Urinary bladder (tissue), 4 donors: Measurements from ENCODE around the gene CHD9NB. TPM values are rescaled to one million over a fixed set of nuclear protein-coding genes. Genes with fewer than 3 reads are reported as not detected.
A peak's percentile ranks its signal among the peaks of the same experiment; 100 is the strongest.
"Not testable (repeated sequence)": the region's sequence is repeated elsewhere in the genome, so short reads cannot be mapped to it uniquely, and the experiment has no call there.

ENCODE experiments used
- DNase-seq: peaks from one replicate; pipeline ENCODE4 v3.0.0-alpha.2; 2015; ENCODE audit errors: extremely low spot score
- H3K27ac ChIP-seq: one replicate; pipeline ENCODE4 v1.5.1; 2013; ENCODE audit warnings: low read depth, mild to moderate bottlenecking, moderate library complexity
- H3K36me3 ChIP-seq: one replicate; pipeline ENCODE4 v1.6.1; 2013; ENCODE audit warnings: mild to moderate bottlenecking, moderate library complexity; ENCODE audit not compliant: insufficient read depth
- H3K4me1 ChIP-seq: one replicate; pipeline ENCODE4 v1.6.1; 2013; ENCODE audit warnings: mild to moderate bottlenecking, moderate library complexity; ENCODE audit not compliant: insufficient read depth
- H3K4me3 ChIP-seq: one replicate; pipeline ENCODE4 v1.5.1; 2013; ENCODE audit warnings: low read depth, low read length
- WGBS: extraction: QIAGEN DNeasy Blood & Tissue Kit; methylation state at CpG from one replicate; pipeline ENCODE4 v1.1.7; 2013; 5-methylcytosine and 5-hydroxymethylcytosine counted together
- polyA plus RNA-seq: library from polyadenylated mRNA; stranded (reverse); fragments of 200-250 nt; gene quantifications from one replicate; pipeline ENCODE4 v1.2.3, GENCODE V29; 2013
- total RNA-seq: library from RNA; depleted of rRNA; stranded (reverse); fragments of >200 nt; gene quantifications from one replicate; pipeline ENCODE4 v1.2.3, GENCODE V29; 2014
- donor health status: healthy with polysubstance abuse.
- donor health status: healthy.

Gene CHD9NB
- total and polyA plus RNA-seq, 2 donors, result 1.4 to 3.4 TPM

- H3K27ac ChIP-seq, result no peak overlapping the region
- no peaks in the 10 kb centered on the region for H3K4me1 ChIP-seq
- WGBS, result 83% methylated on average over 2 of the region's 2 CpGs
- DNase-seq, result no peak
- no peak overlapping the region for H3K4me3 ChIP-seq
- no peaks in the 10 kb centered on the region for H3K36me3 ChIP-seq
These were observed 25.6 kb upstream of the CHD9NB start for GRCh38 chr16:53078247-53078646.

DNA sequence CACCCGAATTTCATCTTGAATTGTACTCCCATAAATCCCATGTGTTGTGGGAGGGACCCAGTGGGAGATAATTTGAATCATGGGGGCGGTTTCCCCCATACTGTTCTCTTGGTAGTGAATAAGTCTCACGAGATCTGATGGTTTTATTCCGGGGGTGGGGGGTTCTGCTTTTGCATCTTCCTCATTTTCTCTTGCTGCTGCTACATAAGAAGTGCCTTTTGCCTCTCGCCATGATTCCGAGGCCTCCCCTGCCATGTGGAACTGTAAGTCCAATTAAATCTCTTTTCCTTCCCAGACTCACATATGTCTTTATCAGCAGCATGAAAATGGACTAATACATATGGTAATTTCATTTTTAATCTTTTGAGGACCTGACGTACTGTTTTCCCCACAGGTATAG lies 22.8 kb upstream of the CHD9NB start:
- 93% methylated on average over 7 of the region's 7 CpGs for WGBS
- DNase-seq, H3K27ac ChIP-seq, H3K4me3 ChIP-seq, H3K36me3 ChIP-seq, H3K4me1 ChIP-seq: not testable (repeated sequence)

DNA sequence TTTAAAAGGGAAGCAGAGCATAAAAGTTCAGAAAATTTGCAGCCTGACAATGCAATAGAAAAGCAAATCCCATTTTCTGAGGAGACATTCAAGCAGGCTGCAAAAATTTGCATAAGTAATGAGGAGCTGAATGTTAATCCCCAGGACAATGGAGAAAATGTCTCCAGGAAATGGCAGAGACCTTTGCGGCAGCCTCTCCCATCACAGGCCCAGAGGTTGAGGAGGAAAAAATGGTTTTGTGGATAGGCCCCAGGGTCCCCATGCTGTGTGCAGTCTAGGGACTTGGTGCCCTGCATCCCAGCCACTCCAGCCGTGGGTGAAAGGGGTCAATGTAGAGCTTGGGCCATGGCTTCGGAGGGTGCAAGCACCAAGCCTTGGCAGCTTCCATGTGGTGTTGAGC lies 21.6 kb upstream of the CHD9NB start:
- DNase-seq, H3K36me3 ChIP-seq, H3K4me1 ChIP-seq, H3K27ac ChIP-seq, H3K4me3 ChIP-seq: not testable (repeated sequence)
- WGBS, result 66% methylated on average over 3 of the region's 3 CpGs

DNA sequence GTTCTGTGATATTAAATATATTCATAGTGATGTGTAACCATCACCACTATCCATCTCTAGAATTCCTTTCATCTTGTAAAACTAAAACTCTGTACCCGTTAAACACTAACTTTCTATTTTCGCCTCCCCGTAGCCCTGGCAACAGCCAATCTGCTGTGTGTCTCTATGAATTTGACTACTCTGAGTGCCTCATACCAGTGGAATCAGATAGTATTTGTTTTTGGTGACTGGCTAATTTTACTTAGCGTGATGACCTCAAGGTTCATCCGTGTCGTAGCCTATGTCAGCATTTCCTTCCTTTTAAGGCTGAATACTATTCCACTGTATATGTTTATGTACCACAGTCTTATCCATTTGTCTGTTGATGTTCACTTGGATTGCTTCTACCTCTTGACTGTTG lies 20.3 kb upstream of the CHD9NB start:
- DNase-seq, result no peak
- Histone ChIP-seq H3K4me1 (peaks cover 2% of the 10 kb centered on the region), H3K36me3 (no peaks in the 10 kb centered on the region), H3K27ac (no peak overlapping the region), H3K4me3 (no peak overlapping the region)
- WGBS, result 91% methylated on average over 6 of the region's 6 CpGs

- peaks cover 2% of the 10 kb centered on the region for H3K4me1 ChIP-seq
- 26% methylated on average over 6 of the region's 6 CpGs for WGBS
- no peaks in the 10 kb centered on the region for H3K36me3 ChIP-seq
- no peak overlapping the region for H3K27ac ChIP-seq
- no peak overlapping the region for H3K4me3 ChIP-seq
- peak; percentile 76 for DNase-seq
These were observed 19.1 kb upstream of the CHD9NB start for GRCh38 chr16:53071748-53072301.

DNA sequence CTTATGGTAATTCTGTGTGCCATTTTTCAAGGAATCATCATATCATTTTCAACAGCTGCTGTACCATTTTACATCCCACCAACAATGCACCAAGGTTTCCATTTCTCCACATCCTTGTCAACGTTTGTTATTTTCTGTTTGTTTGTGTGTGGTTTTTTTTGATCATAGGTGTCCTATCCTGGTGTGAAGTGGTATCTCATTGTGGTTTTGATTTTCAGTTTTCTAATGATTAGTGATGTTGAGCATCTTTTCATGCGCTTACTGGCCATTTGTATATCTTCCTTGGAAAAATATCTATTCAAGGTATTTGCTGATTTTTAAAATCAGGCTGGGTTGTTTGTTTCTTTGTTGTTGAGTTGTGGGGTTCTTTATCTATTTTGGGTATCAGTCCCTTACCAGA lies 17.1 kb upstream of the CHD9NB start:
- H3K4me1 ChIP-seq, result peaks cover 2% of the 10 kb centered on the region
- no peak overlapping the region for H3K27ac ChIP-seq
- DNase-seq, result no peak
- H3K4me3 ChIP-seq, result no peak overlapping the region
- WGBS, result 89% methylated on average over 2 of the region's 2 CpGs
- no peaks in the 10 kb centered on the region for H3K36me3 ChIP-seq

- Histone ChIP-seq H3K4me1 (peaks cover 2% of the 10 kb centered on the region), H3K4me3 (no peak overlapping the region), H3K27ac (no peak overlapping the region), H3K36me3 (no peaks in the 10 kb centered on the region)
- whole genome bisulfite sequencing, result 91% methylated on average over 4 of the region's 4 CpGs
- no peak for DNase-seq
These were observed 15.7 kb upstream of the CHD9NB start for GRCh38 chr16:53068423-53068833.

DNA sequence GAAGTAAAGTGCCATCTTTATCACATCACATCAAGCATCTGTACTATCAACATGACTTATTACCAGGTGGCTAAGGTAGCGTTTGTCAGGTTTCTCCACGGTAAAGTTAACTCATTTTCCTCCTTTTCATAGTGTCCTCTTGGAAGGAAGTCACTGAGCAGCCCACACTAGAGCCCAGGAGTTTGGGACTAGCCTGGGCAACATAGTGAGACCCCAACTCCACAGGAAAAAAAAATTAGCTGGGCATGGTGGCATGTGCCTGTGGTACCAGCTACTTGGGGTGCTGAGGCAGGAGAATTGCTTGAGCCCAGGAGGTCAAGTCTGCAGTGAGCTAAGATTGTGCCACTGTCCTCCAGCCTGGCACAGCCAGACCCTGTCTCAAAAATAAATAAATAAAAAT lies 15.0 kb upstream of the CHD9NB start:
- no peak overlapping the region for H3K27ac ChIP-seq
- H3K4me1 ChIP-seq, result peaks cover 2% of the 10 kb centered on the region
- no peak for DNase-seq
- WGBS, result 82% methylated on average over 2 of the region's 2 CpGs
- H3K4me3 ChIP-seq, result no peak overlapping the region
- no peaks in the 10 kb centered on the region for H3K36me3 ChIP-seq

DNA sequence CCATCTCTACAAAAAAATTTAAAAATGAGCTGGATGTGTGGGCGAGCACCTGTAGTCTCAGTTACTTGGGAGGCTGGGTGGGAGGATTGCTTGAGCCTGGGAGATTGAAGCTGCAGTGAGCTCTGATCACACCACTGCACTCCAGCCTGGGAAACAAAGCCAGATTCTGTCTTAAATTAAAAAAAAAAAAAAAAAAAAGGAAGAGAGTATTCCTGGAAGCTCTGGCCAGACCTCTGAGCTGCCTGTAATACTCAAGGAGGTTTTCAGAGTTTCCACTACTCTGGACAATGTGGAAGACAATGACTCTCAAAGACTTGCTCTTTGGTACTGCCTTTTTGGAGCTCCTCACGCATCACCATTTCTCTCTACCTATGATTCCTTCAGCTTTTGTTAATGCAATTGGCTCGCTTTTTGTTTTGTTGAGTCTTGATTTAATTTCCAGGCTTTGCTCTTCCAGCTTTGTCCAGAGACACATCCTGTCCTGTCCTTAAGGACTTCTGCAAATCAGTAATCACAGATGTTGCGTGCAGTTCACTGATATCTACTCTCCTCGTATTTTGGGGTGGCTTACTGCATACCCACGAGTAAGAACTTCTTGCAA lies 12.9 kb upstream of the CHD9NB start:
- no peaks in the 10 kb centered on the region for H3K4me1 ChIP-seq
- DNase-seq, result no peak
- no peak overlapping the region for H3K27ac ChIP-seq
- no peaks in the 10 kb centered on the region for H3K36me3 ChIP-seq
- WGBS, result 67% methylated on average over 6 of the region's 6 CpGs
- H3K4me3 ChIP-seq, result no peak overlapping the region

DNA sequence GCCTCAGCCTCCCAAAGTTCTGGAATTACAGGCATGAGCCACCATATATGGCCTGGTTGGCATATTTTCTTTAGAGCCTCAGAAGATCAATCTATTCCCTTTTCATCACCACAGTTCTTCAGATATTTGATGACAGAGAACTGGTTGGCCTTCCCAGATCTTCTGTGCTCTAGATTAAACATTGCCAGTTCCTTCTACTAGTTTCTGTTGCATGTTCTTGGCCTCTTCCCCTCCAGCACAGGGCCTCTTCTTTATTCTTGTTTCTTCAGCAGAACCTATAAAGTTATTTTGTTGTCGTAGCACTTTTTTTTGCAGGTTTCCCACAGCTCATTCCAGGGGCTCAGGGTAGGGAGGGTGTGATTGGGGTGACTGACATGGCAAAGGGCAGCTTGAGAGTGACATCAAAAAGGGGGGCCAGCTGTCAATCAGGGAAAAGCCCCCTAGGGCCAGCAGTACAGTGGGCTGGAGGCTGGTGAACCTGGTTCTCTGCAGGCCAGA lies 11.4 kb upstream of the CHD9NB start:
- H3K4me1 ChIP-seq, result no peaks in the 10 kb centered on the region
- no peaks in the 10 kb centered on the region for H3K36me3 ChIP-seq
- H3K27ac ChIP-seq, result no peak overlapping the region
- H3K4me3 ChIP-seq, result no peak overlapping the region
- WGBS, result 85% methylated on average over 1 of the region's 1 CpG
- DNase-seq, result no peak

DNA sequence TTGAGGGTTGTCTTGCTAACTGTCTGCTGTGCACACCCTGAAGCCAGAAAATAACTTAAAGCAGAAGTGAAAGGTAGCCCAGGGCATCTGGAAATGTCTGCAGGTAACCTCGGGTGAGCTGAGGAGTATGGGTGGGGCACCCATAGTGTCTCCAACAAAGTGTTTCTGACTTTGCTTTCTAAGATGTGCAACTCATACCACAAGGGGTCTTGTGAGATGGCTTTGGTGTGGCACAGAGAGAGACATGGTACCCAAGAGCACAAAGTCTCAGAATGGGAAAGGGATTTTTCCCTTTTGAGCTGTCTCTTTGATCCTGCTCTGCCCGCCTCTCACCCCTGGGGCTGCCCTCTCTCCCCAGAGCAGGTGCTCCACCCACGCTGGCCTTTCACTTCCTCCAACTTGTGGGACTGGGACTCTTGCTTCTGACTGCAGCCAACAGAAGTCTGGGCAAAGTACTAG lies 9.0 kb upstream of the CHD9NB start:
- no peaks in the 10 kb centered on the region for H3K36me3 ChIP-seq
- no peaks in the 10 kb centered on the region for H3K4me1 ChIP-seq
- no peak overlapping the region for H3K4me3 ChIP-seq
- 65% methylated on average over 3 of the region's 3 CpGs for WGBS
- H3K27ac ChIP-seq, result no peak overlapping the region
- DNase-seq, result no peak

DNA sequence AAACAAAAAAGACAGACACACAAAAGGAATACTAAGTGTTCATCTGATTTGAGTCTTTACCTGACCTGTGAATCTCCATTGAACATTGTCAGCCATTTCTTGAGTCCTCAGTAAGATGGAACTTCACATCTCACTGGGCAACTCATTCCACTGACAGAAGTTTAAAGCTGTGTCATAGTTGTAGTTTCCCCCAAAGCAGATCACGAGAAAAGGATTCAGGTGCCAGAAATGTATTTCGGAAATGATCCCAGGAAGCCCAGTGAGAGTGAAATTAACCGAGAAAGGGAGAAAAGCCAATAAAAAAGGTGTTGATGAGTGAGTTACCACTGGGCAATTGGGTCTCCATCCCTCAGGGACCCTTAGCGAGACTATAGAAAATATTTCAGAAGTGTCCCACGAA lies 8.6 kb upstream of the CHD9NB start:
- no peaks in the 10 kb centered on the region for H3K4me1 ChIP-seq
- no peak for DNase-seq
- WGBS, result 95% methylated on average over 5 of the region's 5 CpGs
- H3K27ac ChIP-seq, result no peak overlapping the region
- H3K4me3 ChIP-seq, result no peak overlapping the region
- H3K36me3 ChIP-seq, result no peaks in the 10 kb centered on the region

- Histone ChIP-seq H3K4me1 (no peaks in the 10 kb centered on the region), H3K27ac (no peak overlapping the region), H3K36me3 (no peaks in the 10 kb centered on the region), H3K4me3 (no peak overlapping the region)
- 50% methylated on average over 7 of the region's 7 CpGs for WGBS
- no peak for DNase-seq
These were observed 7.0 kb upstream of the CHD9NB start for GRCh38 chr16:53059672-53060071.

DNA sequence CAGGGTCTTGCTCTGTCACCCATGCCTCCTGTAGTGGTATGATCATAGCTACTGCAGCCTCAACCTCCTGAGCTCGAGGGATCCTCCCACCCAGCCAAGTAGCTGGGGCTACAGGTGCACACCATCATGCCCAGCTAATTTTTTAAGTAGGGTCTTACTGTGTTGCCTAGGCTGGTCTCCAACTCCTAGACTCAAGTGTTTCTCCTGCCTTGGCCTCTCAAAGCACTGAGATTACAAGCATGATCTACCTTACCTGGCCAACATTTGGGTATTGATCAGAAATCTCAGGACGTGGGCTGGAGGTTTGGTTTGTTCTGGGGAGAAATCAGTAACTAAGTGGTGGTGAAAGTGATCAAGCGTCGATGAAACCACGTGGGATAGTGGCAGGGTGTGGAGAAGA lies 6.2 kb upstream of the CHD9NB start:
- Histone ChIP-seq H3K36me3 (no peaks in the 10 kb centered on the region), H3K27ac (no peak overlapping the region), H3K4me3 (no peak overlapping the region), H3K4me1 (no peaks in the 10 kb centered on the region)
- no peak for DNase-seq
- WGBS, result 90% methylated on average over 5 of the region's 5 CpGs
